MG63 (cell line): ENCODE measurements around the gene TMEM185A. TPM values are rescaled to one million over a fixed set of nuclear protein-coding genes. Genes with fewer than 3 reads are reported as not detected.
"Not testable (repeated sequence)": the region's sequence is repeated elsewhere in the genome, so short reads cannot be mapped to it uniquely, and the experiment has no call there.

Source experiments
- DNase-seq: peaks from one replicate; pipeline ENCODE4 v3.0.0-alpha.2; 2020
- H3K27me3 ChIP-seq: fragments of 250-450 bp; sonication (Bioruptor Pico); 2 replicates; pipeline ENCODE4 v1.5.1; 2020; ENCODE audit warnings: mild to moderate bottlenecking, moderate library complexity
- H3K36me3 ChIP-seq: fragments of 250-450 bp; sonication (Bioruptor Pico); 2 replicates; pipeline ENCODE4 v1.5.1; 2020; ENCODE audit warnings: mild to moderate bottlenecking, moderate library complexity
- H3K4me3 ChIP-seq: fragments of 250-450 bp; sonication (Bioruptor Pico); 2 replicates; pipeline ENCODE4 v1.5.1; 2020; ENCODE audit warnings: mild to moderate bottlenecking, moderate library complexity
- H3K9me3 ChIP-seq: fragments of 250-450 bp; sonication (Bioruptor Pico); 2 replicates; pipeline ENCODE4 v1.5.1; 2020; ENCODE audit warnings: mild to moderate bottlenecking, moderate library complexity
- total RNA-seq: library from RNA; depleted of rRNA; stranded (reverse); fragments of >200 nt; shearing (Covaris generic); gene quantifications from 2 replicates; pipeline ENCODE4 v1.2.3, GENCODE V29; 2014; ENCODE audit warnings: low replicate concordance

The TMEM185A gene
- total RNA-seq, 1 experiment from 2014 or later = 11.0 TPM

DNA sequence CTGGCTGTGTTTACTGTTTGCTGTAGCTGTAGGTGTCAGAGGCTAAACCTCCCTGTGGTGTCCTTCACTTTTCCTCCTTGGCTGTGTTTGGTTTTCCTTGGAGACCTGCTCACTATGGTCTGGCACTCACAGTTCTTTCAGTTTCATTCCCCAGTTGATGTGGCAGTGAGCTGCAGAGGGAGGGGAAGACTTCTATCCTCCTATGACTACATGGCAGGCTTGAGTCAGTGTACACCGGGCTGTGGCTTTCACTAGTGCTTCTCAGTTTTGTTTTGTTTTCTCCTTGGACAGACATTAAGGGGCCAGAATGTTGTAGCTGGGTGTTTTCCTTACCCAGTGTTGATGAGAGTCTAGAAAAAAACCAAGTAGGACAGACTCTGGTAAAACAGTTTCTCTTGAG, 58.1 kb downstream of the TMEM185A start:
- not testable (repeated sequence) for H3K36me3 ChIP-seq, H3K4me3 ChIP-seq, H3K27me3 ChIP-seq, DNase-seq, H3K9me3 ChIP-seq

DNA sequence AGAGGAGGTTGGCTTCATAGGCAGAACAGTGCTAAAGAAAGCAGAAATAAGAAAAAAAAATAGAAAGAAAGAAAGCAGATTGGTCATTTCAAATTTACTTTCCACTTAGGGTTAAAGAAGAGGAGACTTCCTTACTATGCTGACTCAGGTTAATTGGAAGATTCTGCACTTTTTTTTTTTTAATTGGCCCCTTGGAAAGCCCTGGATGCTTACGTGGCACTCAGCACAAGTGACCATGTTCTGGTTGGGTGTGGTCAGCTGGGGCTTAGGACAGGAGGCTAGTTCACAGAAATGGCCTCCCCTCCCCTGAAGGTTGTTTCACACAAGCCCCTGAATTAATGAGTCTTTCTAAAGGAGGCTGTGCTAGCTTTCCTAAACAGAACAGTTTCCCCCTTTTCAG, 58.8 kb downstream of the TMEM185A start:
- Histone ChIP-seq H3K36me3 (no peaks in the 10 kb centered on the region), H3K4me3 (no peak overlapping the region), H3K27me3 (no peaks in the 10 kb centered on the region), H3K9me3 (no peaks in the 10 kb centered on the region)
- no peak for DNase-seq

DNA sequence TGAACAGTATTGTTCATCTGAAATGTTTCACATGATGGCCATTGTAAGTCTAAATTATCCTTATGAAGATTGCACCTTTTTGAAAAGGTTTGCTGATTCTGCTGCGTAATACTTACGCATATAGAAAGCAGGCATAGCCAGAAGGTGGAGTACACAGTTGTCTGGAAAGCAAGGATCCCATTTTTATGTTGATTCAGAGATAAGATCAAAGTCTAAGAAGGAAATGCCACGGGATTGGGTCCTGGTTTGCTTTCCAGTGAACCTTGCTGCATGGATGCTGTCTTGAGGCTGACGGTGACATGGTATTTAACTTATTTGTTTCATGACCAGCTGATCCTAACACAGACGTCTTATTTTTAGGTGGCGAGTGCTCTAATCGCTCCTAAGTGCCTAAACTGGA, 59.8 kb downstream of the TMEM185A start:
- Histone ChIP-seq H3K27me3 (no peaks in the 10 kb centered on the region), H3K4me3 (no peak overlapping the region), H3K9me3 (no peaks in the 10 kb centered on the region), H3K36me3 (no peaks in the 10 kb centered on the region)
- DNase-seq = no peak

DNA sequence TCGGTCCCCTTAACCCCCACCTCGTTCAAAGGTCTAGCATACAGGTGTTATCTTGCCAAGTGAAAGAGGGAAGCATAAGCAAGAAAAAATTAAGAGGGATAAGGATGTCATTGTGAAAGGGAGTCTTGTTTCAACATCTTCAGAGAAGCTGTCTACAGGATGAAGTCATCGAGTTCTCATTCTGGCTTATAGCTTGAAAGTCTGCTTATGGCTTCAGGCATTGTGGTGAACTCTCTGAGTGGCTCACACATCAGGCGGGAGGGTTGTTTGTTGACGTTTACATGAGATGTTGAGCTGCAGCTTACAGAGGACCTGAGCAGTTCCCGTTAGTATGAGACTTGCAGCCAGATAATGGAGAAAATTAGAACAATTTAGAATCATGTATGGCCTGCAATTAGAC, 60.9 kb downstream of the TMEM185A start:
- H3K4me3 ChIP-seq = no peak overlapping the region
- H3K27me3 ChIP-seq = no peaks in the 10 kb centered on the region
- H3K36me3 ChIP-seq = no peaks in the 10 kb centered on the region
- H3K9me3 ChIP-seq = no peaks in the 10 kb centered on the region
- DNase-seq = no peak

DNA sequence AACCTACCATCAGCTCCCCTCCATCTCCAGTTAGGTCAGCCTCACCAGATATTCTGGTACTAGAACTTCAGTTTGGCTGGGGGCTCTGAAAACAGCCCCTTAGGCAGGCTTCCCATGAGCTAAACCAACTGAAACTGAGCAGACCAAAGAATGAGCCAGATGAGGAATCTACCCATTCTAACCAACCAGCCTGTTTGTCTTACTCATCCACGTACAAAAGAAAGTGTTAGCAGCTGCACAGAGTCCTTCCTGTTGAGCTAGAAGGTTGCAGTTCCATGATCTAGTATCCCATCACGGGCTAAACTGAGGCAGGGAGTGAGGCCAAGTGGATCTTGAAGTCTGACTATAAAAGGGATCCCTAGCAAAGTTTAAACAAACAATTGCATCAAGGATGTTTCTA, 61.8 kb downstream of the TMEM185A start:
- Histone ChIP-seq H3K36me3 (no peaks in the 10 kb centered on the region), H3K9me3 (no peaks in the 10 kb centered on the region), H3K4me3 (no peak overlapping the region), H3K27me3 (no peaks in the 10 kb centered on the region)
- DNase-seq = no peak

DNA sequence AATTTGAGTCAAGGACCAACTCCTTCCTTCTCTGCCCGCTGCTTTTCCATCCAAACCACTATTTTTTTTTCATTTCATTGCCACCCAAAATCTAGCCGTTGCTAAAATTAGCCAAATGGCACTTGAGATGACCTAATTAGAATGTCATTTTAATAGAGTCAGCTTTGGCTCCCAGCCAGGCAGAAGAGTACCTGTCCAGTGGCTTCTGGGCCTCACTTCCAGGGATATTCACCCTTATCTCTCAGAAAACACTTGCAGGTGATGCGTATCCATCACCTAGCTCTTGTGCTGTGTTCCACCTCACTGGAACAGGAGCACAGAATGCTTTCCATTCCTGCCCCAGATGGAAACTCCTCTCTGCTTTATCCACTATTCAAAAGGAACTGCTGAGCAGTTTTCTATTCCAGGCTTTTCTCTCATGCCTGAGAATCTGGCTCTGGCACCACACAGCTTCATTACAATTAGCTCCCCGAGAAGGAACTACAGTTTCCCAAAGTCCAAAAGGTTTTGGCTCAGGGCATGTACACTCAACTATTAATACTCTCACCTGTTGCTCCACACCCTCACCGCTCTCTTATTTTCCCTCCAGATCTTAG, 62.8 kb downstream of the TMEM185A start:
- H3K36me3 ChIP-seq = no peaks in the 10 kb centered on the region
- H3K9me3 ChIP-seq = no peaks in the 10 kb centered on the region
- no peak overlapping the region for H3K4me3 ChIP-seq
- no peak for DNase-seq
- no peaks in the 10 kb centered on the region for H3K27me3 ChIP-seq

DNA sequence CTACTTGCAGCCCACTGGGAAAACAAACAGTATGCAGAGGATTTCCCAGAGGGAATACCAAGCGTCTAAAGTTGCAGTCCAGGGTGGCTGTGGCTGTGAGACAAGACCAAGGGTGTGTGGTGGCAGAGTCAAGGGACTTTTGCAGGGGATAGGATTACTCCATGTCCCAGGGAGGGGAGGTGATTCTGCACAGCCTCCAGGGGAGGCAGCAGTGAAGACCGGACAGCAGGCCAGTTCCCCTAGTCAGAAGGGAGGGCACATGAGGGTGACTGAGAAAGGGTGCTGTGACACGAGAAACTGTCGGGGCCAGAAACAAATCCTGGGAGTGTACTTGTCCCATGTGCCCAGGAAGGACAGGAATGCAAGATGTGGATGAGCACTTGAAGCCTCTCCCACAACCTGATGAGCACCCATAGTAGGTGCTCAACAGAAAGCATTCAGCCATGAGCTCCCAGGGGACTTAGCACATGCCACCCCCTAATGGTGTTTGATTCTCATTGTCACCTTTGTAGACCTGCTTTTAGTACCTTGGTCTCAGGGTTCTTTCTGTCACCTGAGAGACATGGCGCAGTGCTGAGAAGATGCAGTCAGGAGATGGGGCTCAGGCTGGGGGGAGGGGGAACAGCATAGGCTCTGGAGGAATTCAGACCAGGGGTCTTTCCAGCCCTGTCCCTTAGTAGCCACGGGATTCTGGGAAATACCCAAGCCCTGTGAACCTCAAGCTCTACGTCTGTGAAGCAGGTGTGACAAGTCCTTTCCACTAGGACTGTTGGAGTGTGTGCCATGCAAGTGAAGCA, 63.8 kb downstream of the TMEM185A start:
- DNase-seq = no peak
- no peaks in the 10 kb centered on the region for H3K36me3 ChIP-seq
- H3K4me3 ChIP-seq = no peak overlapping the region
- no peaks in the 10 kb centered on the region for H3K27me3 ChIP-seq
- no peaks in the 10 kb centered on the region for H3K9me3 ChIP-seq

DNA sequence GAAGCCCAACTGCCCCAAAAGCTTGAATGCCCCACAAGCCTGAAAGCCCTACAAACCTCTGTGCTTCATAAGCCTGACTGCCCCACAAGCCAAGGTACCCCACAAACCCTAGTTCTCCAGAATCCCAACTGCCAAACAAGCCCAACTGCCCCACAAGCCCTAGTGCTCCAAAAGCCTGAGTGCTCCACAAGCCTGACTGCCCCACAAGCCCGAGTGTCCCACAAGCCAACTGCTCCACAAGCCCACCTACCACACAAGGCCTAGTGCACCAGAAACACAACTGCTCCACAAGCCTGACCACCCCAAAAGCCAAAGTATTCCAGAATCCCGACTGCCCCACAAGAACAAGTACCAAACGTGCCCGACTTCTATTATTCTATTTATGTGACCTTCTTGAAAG, 68.2 kb downstream of the TMEM185A start:
- Histone ChIP-seq H3K9me3 (no peaks in the 10 kb centered on the region), H3K36me3 (no peaks in the 10 kb centered on the region), H3K4me3 (no peak overlapping the region), H3K27me3 (no peaks in the 10 kb centered on the region)
- no peak for DNase-seq

DNA sequence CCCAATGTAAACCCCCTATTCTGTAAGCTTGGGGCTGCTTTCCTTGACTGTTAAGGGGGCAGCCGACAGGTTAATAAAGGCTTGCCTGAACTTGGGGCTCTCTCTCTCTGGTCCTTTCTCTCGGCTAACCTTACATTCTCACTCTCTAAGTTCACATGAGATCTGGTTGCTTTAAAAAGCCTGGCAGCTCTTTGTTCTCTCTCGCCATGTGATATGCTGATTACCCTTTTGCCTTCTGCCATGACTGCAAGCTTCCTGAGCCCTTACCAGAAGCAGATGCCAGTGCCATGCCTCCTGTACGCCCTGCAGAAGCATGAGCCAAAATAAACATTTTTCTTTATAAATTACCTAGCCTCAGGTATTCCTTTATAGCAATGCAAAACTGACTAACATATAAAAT, 76.3 kb downstream of the TMEM185A start:
- H3K27me3 ChIP-seq, H3K36me3 ChIP-seq, H3K9me3 ChIP-seq, H3K4me3 ChIP-seq, DNase-seq: not testable (repeated sequence)

DNA sequence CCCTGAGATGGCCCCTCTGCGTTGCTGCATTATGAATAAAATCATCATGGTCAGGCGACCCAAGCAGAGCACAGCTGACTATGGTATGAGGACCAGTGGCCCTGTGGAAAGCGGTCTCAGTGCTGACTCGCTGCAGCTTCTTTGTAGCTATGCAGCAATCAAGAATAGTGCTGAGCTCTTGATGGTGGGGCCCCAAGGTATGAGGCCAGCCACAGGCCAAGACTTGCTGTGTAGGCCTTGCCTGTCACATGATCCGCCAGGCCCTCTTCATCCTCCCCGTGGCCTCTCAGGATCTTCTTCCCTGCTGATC, 79.7 kb downstream of the TMEM185A start:
- H3K36me3 ChIP-seq, DNase-seq, H3K4me3 ChIP-seq, H3K27me3 ChIP-seq, H3K9me3 ChIP-seq: not testable (repeated sequence)

DNA sequence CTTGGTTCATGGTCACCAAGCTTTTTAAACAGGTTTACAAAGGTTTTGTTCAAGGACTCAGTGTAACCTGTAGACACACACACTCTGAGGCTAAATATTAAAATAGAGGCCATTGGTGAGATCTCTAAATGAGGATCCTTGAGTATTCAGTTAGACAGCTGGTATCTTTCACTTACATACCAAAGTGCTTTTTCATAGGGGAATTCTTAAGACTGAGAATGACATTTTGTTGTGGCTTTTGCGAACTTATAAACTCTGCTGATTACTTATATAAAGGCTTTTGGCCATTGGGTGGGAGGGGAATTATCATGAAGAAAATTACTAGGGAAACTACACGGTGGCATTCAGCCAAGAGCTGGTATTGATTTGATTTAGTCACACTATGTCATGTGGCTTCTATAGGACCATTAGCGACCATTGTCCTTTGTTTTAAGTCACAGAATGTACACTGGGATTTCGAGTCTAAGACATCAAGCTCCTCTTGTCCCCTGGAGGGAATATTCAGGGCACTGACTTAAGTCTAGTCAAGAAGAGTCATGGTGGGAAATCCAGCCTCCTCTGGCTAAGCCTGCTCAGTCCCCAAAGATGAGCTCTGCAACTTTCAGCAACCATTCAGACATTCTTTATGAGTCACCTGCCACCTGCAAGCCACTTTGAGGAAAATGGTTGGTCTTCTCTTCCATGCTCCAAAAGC, 80.2 kb downstream of the TMEM185A start:
- not testable (repeated sequence) for H3K9me3 ChIP-seq, H3K27me3 ChIP-seq, H3K4me3 ChIP-seq, H3K36me3 ChIP-seq, DNase-seq

DNA sequence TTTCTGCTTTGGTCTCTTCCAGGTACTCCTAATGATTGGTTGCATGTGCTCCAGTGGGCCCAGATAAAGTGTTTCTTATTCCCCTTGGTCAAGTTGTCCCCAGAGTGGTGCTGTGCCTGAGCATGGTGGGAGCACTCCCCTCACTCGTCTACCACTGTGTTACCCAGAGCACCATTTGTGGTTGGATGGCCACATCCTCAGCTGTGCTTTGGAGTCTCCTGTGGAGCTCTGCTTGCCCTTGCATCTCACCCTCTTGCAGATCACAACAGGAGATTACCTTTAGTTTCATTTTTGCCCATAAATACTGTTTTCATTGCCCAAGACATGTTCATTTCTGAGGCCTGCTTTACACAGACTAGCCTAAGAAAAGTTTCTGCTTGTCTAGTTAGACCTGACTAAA, 81.1 kb downstream of the TMEM185A start:
- H3K27me3 ChIP-seq, H3K9me3 ChIP-seq, H3K4me3 ChIP-seq, H3K36me3 ChIP-seq, DNase-seq: not testable (repeated sequence)

DNA sequence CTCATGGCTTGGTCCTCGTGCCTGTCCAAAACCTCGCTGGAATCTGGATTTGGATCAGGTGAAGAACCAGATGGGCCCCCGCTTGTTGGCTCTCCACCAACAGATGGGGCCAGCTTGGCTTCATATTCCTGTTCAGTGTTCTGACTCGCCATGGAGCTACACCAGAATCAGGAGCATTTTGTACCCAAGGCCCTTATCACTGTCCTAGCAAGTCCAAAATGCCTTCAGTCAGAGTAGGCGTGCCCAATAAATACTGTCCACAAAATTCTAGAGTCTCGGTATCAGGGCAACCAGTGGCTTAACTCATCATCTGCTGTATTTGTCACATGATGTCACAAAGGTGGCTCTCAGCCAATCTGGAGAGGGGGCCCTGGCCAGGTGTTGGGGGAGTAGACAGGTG, 81.9 kb downstream of the TMEM185A start, which contains the start of gene HSFX3:
Gene HSFX3 (minus strand): TSS at position 224 of the 400 bp plus-strand sequence. CDS start 72 bp downstream, at position 152.
- not testable (repeated sequence) for DNase-seq

DNA sequence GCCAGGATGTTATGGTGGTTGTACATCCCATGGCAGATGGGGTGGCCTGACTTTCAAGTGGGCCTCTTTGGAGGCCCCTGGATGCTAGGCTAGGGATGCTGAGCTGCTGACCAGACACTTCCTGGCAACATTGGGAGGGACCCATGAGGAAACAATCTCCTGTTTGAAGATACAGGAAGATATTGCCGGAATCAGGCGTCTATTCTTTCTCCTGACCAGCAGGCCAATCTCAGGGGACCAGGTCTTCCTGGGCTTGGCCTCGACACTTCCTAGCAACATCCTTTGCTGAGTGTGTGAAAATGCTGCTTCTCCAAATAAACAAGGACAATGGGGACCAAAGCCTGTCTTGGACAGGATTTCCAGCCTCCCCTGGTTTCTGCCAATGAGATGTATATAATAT, 83.8 kb downstream of the TMEM185A start:
- not testable (repeated sequence) for H3K9me3 ChIP-seq, DNase-seq, H3K36me3 ChIP-seq, H3K27me3 ChIP-seq, H3K4me3 ChIP-seq

More for the DNA sequence above, 81.9 kb downstream of the TMEM185A start, which contains the start of gene HSFX3:
- H3K9me3 ChIP-seq, H3K4me3 ChIP-seq, H3K36me3 ChIP-seq, H3K27me3 ChIP-seq: not testable (repeated sequence)

DNA sequence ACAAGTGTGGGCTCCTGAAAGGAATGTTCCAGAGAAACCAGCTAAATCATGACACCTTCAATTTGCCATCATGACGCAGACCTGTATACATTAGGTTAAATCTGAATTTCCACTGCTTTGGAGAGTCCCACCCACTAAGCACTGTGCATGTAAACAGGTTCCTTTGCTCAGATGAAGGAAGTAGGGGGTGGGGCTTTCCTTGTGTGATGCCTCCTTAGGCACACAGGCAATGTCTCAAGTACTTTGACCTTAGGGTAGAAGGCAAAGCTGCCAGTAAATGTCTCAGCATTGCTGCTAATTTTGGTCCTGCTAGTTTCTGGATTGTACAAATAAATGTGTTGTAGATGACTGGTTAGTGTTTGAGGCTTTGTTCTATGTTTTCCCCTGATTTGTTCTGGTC, 84.6 kb downstream of the TMEM185A start:
- not testable (repeated sequence) for H3K9me3 ChIP-seq, DNase-seq, H3K27me3 ChIP-seq, H3K36me3 ChIP-seq, H3K4me3 ChIP-seq
